Progenitor cell of endocrine pancreas (in vitro differentiated cells): ENCODE measurements around the gene FAM117A. TPM values are rescaled to one million over a fixed set of nuclear protein-coding genes. Genes with fewer than 3 reads are reported as not detected.
A peak's percentile ranks its signal among the peaks of the same experiment; 100 is the strongest.

ENCODE experiments used
- DNase-seq: peaks from one replicate; pipeline ENCODE4 v3.0.0; 2021; ENCODE audit warnings: low spot score; ENCODE audit not compliant: unreplicated experiment
- H3K27ac Mint-ChIP-seq: 2 replicates; pipeline ENCODE4 v1.8.0; 2021; ENCODE audit warnings: mild to moderate bottlenecking, moderate library complexity, mixed read lengths
- H3K27me3 Mint-ChIP-seq: 2 replicates; pipeline ENCODE4 v1.8.0; 2021; ENCODE audit warnings: mixed read lengths
- H3K36me3 Mint-ChIP-seq: 2 replicates; pipeline ENCODE4 v1.8.0; 2022; ENCODE audit warnings: mixed read lengths; ENCODE audit not compliant: insufficient read depth
- H3K4me1 Mint-ChIP-seq: 2 replicates; pipeline ENCODE4 v1.8.0; 2021; ENCODE audit warnings: low read depth, mixed read lengths
- H3K4me3 Mint-ChIP-seq: 2 replicates; pipeline ENCODE4 v1.8.0; 2021; ENCODE audit warnings: low read depth, mild to moderate bottlenecking, moderate library complexity, mixed read lengths
- H3K9me3 Mint-ChIP-seq: 2 replicates; pipeline ENCODE4 v1.8.0; 2021; ENCODE audit warnings: low read depth, mixed read lengths
- CTCF ChIP-seq: fragments of 200-600 bp; sonication (generic); IDR thresholded peaks from one replicate; pipeline ENCODE4 v1.5.0; 2021; ENCODE audit warnings: antibody characterized with exemption, mild to moderate bottlenecking; ENCODE audit not compliant: unreplicated experiment
- total RNA-seq: library from RNA; stranded (reverse); gene quantifications from 2 replicates; pipeline ENCODE4 v1.2.1, GENCODE V29; 2021

Gene FAM117A
- total RNA-seq, 1 donor from 2014 or later = 20.2 TPM

GRCh38 chr17:49723423-49723822 lies 40.5 kb downstream of the FAM117A start:
- Mint-ChIP-seq H3K36me3 (peaks cover 12% of the 10 kb centered on the region), H3K27me3 (no peaks in the 10 kb centered on the region), H3K9me3 (no peaks in the 10 kb centered on the region), H3K27ac (no peak overlapping the region), H3K4me3 (no peak overlapping the region), H3K4me1 (no peaks in the 10 kb centered on the region)
- TF ChIP-seq CTCF = no peak
- no peak for DNase-seq

- no peaks in the 10 kb centered on the region for H3K4me1 Mint-ChIP-seq
- peaks cover 16% of the 10 kb centered on the region for H3K36me3 Mint-ChIP-seq
- H3K9me3 Mint-ChIP-seq = no peaks in the 10 kb centered on the region
- H3K4me3 Mint-ChIP-seq = no peak overlapping the region
- no peak for TF ChIP-seq CTCF
- H3K27ac Mint-ChIP-seq = no peak overlapping the region
- DNase-seq = no peak
- H3K27me3 Mint-ChIP-seq = no peaks in the 10 kb centered on the region
Measured at GRCh38 chr17:49722066-49722465, 41.9 kb downstream of the FAM117A start.

DNA sequence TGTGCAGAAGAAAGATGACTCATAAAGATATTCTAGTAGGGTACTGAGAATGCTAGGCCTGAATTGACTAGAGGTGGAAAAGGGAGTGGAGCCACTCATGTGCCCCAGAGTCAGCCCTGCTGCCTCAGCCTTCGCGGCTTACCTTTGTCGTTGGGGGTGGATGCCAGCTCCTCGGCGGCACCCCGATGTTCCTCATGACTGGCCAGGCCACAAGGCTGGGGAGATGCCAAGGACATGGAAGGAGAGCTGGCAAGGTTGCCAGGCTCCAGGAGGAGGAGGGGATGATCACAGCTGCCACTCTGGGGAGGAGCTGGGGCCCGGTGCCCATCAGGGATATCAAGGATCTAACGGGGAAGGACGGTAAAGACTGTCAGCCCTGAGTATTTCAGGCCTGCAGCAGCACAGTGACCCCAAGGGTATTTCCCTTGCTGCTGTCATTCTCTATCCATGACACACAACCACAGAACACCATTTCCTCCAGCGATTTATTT lies 46.5 kb downstream of the FAM117A start:
- no peak for DNase-seq

DNA sequence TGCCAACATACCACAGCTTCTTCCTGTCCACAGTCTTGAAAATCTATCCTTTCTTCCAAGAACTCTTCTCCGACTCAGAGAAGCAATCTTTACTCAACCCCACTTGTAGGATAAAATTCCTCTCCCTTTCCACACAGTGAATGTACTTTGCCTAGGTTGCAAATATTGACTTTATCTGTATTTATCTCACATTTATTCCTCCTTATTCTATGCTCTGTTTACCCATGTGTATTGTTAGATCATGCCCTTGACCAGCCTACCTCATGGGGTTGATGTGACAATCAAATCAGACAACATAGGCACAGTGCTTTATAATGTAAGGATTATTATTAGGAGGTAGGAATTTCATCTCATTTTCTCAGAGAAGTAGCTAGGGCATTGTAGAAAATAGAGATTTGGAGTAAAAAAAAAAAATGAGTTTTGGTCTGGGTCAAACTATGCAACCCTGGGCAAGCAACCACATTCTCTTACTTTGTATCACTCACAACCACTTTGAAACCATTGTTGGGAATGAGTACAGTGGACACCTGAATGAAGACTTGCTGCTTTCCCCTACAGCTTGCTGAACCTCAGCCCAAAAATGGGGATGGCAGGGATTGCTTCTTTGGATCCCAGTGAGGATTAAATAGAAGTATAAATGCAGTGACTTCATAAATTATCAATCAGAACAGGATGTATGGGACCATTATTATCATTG lies 47.1 kb downstream of the FAM117A start:
- peaks cover 23% of the 10 kb centered on the region for H3K36me3 Mint-ChIP-seq

More for the DNA sequence above, 46.5 kb downstream of the FAM117A start:
- H3K4me1 Mint-ChIP-seq = peaks cover 14% of the 10 kb centered on the region
- H3K36me3 Mint-ChIP-seq = peaks cover 23% of the 10 kb centered on the region
- TF ChIP-seq CTCF = no peak
- no peaks in the 10 kb centered on the region for H3K9me3 Mint-ChIP-seq
- no peaks in the 10 kb centered on the region for H3K27me3 Mint-ChIP-seq
- H3K27ac Mint-ChIP-seq = no peak overlapping the region
- no peak overlapping the region for H3K4me3 Mint-ChIP-seq

DNA sequence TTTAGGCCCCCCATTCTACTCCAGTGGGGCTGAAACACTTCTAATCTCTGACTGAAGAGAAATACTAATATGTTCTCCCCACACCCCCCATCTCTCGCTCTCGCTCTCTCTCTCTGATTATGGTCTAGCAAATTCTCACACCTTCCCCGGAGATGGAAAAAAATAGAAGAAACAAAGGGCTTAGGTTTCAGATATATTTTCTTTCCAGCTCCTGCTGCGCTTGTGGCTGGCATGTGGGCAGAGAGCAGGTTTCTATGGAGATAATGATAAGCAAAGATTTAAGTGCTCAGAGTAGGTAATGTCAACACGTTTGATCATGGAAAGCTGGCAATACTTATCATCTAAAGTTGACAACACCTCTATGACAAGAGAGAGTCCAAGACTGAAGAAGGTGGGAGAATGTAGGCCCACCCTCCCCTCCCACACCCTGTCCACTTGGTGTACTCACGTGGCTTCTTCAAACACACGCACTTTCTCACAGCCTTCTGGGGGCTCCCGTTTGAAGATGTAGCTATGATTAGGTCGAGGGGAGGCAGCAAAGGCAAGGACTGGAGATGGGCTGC lies 48.1 kb downstream of the FAM117A start:
- no peaks in the 10 kb centered on the region for H3K27me3 Mint-ChIP-seq
- H3K4me3 Mint-ChIP-seq = no peak overlapping the region
- H3K4me1 Mint-ChIP-seq = peaks cover 14% of the 10 kb centered on the region
- H3K9me3 Mint-ChIP-seq = no peaks in the 10 kb centered on the region
- TF ChIP-seq CTCF = no peak
- no peak overlapping the region for H3K27ac Mint-ChIP-seq
- H3K36me3 Mint-ChIP-seq = peaks cover 23% of the 10 kb centered on the region
- no peak for DNase-seq

More for the DNA sequence above, 47.1 kb downstream of the FAM117A start:
- no peaks in the 10 kb centered on the region for H3K9me3 Mint-ChIP-seq
- no peak for DNase-seq
- TF ChIP-seq CTCF = no peak
- peak overlapping the region; percentile 17 for H3K27ac Mint-ChIP-seq
- no peaks in the 10 kb centered on the region for H3K27me3 Mint-ChIP-seq
- no peak overlapping the region for H3K4me3 Mint-ChIP-seq
- peaks cover 14% of the 10 kb centered on the region for H3K4me1 Mint-ChIP-seq
